HG03060 (cell line): ENCODE data around the gene COL20A1.
"Not testable (repeated sequence)": the region's sequence is repeated elsewhere in the genome, so short reads cannot be mapped to it uniquely, and the experiment has no call there.

Experiments used
- ATAC-seq: cut with Tn5 transposase; IDR thresholded peaks from one replicate; pipeline ENCODE4 v1.9.1; 2021; ENCODE audit warnings: low read depth, moderate number of reproducible peaks; ENCODE audit not compliant: unreplicated experiment

The COL20A1 gene

GRCh38 chr20:63305933-63306672 is 13.1 kb downstream of the COL20A1 start:
- not testable (repeated sequence) for ATAC-seq

DNA sequence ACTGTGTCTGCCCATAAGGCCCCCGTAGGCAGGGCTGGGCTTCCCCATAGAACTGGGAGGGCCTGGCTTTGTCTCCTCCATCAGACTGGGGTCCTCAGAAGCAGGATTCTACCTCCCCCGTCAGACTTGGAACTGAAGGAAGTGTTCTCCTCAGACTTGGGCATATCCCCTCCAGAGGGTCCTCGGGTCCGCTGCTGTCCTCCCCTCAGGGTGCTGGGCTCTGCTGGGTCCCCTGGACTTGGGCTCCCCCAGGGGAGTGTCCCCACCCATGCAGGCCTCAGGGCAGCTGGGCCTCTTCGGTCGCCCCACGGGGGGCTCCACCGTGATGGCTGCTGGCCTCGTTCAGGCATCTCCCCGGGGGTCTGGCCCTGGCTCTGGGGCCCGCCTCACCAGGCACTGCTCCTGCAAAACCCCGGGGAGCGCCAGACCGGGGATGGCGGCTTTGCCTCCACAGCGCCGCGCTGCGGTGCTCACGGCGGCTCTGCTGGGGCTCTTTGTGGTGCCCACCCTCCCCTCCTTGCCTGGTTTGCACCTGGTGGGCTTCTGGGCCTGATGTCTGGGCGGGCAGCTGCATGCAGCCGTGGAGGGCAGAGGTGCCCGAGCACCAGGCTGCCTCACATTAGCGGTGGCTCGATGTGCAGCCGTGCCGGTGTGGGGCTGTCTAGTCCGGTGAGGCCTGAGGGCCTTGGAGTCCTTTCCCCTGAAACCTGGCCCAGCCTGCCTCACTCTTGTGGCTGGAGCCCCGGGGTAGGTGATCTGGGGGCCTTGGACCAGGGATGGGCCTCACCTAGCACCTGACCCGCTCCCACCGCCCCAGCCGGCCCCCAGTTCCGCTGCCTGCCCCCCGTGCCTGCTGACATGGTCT is 13.9 kb downstream of the COL20A1 start:
- ATAC-seq: no peak

GRCh38 chr20:63307538-63308217 is 14.7 kb downstream of the COL20A1 start:
- no peak for ATAC-seq

- ATAC-seq: no peak
Observed at GRCh38 chr20:63308218-63308911, 15.4 kb downstream of the COL20A1 start.

DNA sequence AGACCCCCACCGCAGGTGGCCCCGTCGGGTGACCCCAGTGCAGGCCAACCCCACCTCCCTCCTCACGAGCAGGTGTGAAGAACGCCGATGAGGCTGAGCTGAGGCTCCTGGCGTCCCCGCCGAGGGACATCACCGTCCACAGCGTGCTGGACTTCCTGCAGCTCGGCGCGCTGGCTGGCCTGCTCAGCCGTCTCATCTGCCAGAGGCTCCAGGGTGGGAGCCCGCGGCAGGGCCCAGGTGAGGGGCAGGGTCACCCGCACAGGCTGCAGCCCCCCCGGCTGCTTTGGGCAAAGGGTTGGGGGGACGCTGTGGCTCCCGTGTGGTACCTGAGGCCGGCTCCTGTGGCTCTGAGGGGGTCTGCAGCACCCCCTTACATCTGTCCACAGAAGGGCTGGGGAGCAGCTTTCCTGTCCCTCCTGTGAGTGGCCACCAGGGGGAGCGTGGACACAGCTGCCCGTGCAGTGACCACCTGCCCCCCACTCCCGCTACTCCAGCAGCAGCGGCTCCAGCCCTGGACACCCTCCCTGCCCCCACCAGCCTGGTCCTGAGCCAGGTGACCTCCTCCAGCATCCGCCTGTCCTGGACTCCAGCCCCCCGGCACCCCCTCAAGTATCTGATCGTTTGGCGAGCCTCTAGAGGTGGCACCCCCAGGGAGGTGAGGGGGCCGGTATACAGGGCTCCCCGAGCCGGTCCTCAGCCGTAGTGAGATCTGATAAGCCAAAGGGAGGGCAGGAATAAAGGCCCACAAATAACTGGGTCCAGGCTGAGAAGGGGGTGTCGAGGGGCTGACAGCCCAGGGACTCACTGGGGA is 16.5 kb downstream of the COL20A1 start:
- no peak for ATAC-seq

- no peak for ATAC-seq
Observed at GRCh38 chr20:63310265-63310991, 17.4 kb downstream of the COL20A1 start.

GRCh38 chr20:63311186-63311832 is 18.3 kb downstream of the COL20A1 start:
- ATAC-seq: no peak

- no peak for ATAC-seq
Observed at GRCh38 chr20:63311833-63312243, 18.9 kb downstream of the COL20A1 start.

DNA sequence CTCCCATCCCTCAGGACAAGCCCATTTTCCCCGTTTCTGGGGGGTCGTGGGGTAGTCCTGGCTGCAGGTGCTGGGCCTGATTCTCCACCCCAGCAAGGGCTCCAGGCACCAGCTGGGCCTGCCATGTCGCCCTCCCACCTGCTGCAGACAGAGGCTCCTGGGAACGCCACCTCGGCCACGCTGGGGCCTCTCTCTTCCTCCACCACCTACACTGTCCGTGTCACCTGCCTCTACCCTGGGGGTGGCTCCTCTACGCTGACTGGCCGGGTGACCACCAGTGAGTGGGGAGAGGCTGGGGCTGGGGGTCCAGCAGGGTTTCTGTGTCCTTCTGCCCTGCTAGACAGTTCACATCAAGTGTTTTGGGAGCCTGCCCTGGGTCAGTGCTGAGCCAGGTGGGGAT is 19.3 kb downstream of the COL20A1 start:
- no peak for ATAC-seq

- ATAC-seq: no peak
Observed at GRCh38 chr20:63312690-63313348, 19.8 kb downstream of the COL20A1 start.

GRCh38 chr20:63313349-63314014 is 20.5 kb downstream of the COL20A1 start:
- ATAC-seq: no peak

- ATAC-seq: no peak
Observed at GRCh38 chr20:63314015-63314471, 21.1 kb downstream of the COL20A1 start.

DNA sequence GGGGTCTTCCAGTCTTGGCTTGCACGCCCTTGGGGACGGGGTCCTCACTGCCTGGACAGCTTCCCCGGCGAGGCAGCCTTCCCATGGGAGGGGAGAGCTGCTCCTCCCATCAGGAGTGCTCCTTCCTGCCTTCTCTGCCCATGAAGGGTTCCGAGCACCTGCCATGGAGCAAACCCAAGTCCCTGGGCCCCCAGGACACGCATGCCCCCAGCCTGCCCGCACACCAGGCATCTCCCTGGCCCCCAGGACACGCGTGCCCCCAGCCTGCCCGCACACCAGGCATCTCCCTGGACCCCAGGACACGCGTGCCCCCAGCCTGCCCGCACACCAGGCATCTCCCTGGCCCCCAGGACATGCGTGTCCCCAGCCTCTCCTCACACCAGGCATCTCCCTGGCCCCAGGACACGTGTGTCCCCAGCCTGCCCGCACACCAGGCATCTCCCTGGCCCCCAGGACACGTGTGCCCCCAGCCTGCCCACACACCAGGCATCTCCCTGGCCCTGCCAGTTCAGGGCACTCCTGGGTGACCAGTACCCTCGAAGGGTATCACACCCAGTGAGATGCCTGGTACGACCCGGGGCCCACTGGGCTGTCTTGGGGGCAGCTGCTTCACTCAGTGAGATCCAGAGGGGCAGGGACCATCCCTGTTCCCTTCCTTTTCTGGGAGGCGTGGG is 21.7 kb downstream of the COL20A1 start:
- no peak for ATAC-seq

- no peak for ATAC-seq
Observed at GRCh38 chr20:63315240-63315689, 22.3 kb downstream of the COL20A1 start.

DNA sequence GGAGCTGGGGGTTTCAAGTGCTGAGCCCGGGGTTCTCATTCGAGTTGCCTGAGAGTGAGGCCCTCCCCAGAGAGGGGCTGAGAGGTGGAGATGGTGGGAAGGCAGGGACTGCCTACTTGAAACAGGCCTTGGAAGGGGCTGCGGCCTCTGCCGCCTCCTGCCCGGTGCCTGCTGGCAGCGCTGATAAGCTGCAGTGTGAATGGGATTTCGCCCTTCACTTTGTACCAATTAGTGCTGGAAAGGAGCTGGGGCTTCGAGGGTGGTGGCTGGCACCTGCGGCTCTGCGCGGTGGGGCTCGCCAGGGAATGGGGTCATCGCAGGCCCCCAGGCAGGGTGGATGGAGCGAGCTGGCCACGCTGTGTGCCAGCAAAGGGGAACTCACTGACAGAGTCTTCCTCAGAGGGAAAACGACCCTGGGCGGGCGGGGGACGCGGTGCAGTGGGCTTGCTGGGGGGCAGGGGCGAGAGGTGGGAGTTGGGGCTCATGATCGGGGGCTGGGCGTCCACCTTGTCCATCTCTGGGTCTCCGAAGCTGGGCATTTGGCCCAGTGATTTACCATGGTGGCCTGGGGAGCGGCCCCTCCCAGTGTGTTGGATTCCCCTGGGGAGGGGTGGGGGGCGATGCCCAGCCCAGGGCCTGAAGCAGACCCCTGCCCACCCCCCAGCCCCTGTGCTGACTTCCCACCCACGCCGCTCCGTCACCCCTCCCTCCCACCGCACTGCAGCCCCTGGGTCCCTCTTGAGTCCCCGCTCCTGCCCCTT is 22.9 kb downstream of the COL20A1 start:
- no peak for ATAC-seq

GRCh38 chr20:63316502-63316921 is 23.5 kb downstream of the COL20A1 start:
- no peak for ATAC-seq
